Measurements from ENCODE around the gene AAMP.
"Not testable (repeated sequence)": the region's sequence is repeated elsewhere in the genome, so short reads cannot be mapped to it uniquely, and the experiment has no call there.

AAMP gene, protein sequence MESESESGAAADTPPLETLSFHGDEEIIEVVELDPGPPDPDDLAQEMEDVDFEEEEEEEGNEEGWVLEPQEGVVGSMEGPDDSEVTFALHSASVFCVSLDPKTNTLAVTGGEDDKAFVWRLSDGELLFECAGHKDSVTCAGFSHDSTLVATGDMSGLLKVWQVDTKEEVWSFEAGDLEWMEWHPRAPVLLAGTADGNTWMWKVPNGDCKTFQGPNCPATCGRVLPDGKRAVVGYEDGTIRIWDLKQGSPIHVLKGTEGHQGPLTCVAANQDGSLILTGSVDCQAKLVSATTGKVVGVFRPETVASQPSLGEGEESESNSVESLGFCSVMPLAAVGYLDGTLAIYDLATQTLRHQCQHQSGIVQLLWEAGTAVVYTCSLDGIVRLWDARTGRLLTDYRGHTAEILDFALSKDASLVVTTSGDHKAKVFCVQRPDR

DNA sequence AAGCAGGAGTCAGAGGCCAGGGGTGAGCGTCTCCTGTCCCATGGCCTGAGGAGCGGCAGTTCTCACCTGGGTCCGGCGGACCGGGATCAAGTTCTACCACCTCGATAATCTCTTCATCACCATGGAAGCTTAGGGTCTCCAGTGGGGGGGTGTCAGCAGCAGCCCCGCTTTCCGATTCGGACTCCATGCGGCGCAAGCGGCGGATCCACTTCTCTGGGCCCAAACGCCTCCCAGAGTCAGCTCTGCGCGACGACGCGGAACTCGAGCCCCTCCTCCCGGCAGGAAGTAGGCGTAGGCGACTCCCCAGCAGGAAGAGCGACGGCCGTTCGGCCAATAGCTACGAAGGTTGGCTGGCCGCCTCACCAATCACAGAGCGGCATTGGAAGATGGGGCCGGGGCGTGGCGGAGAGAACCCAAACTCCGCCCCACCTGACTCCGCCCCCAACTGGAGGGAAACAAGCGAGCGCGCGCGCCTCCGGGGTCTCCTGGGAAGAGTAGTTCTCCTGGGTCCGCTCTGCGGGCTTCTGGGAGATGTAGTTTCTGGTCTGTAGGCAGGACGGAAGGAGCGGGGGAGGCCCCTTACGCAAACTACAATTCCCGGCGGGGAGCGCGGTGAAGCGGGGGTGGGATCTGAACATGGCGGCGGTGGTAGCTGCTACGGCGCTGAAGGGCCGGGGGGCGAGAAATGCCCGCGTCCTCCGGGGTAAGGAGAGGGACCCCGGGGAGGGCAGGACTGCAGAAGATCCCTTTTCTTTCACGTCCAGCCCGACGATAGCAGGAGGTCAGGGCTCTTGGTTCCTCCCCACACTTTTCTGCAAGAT is at the start of gene AAMP, which contains the start of gene PNKD:
AAMP (minus strand) TSS at position 238 of the 821 bp plus-strand sequence; CDS start at position 187, 51 bp downstream.
PNKD (plus strand) TSS at position 620 of the 821 bp plus-strand sequence; CDS start at position 637, 17 bp downstream.
- peak; percentile 100 for DNase-seq (ENCODE audit: low spot score)

DNA sequence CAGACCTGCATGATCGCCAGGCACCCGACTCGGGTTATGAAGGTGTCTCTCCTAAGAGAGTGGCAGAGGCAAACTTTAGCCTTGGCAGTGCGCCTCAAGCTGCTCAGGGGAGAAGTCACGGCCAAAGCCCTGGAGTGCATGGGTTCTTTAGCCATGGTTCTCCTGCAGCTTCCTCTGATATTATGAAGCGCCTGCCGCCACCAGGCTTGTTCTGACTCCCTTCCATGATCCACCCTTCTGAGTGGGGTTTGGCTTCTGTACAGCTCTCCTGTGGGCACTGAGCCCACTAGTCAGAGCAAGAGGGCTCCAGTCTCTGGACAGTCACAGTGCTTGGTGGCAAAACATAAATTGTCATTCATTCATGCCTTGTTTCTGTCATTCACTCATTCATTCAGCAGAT is 48.3 kb upstream of the AAMP start:
- DNase-seq (ENCODE audit: low spot score) = no peak

DNA sequence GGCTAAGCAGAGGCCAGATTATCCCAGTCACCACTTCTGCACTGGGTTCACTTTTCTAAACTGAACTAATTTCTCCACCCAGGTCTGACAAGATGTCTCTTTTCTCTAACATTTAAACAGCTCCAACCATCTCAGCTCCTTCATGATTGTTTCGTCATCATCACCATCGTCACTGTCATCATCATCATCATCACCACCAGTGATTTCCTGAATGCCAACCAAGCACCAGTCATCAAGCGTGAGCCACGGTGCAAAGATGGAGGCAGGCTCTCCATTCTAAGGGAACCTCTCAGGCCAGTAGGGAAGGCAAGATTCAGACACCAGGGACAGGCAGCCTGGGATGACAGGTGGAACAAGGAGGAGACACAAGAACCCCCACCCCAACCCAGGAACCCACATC is 47.9 kb upstream of the AAMP start:
- DNase-seq (ENCODE audit: low spot score) = no peak

DNA sequence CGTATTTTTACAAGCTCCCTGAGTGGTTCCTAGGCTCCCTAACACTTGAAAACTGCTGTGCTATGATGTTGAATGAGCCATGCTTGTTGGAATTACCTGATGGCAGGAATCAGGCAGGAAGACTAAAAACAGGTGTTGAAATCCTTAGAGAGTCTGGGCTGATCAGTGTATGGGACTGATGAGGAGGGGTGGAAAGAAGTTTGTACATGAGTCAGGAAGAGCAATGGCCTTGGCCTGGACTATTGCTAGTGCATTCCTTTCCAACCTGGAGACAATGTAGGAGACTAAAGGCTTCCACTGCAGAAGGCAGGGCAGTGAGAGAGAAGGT is 47.3 kb upstream of the AAMP start:
- no peak for DNase-seq (ENCODE audit: low spot score)

DNA sequence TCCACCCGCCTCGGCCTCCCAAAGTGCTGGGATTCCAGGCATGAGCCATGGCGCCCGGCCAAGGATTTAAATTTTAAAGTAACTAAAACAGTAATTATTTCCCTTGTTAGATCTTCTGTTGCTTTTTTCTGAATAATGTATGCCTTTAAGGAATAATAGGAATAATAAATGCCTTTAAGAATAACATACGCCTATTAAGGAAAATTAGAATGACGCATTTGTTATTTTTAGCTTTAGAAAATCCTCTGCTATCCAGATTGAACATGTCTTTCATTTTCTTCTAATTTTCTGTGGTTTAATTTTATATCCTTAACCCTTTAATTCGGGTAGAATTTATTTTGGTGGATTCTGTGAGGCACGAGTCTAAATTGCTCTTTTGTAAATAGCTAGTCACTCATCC is 45.5 kb upstream of the AAMP start:
- no peak for DNase-seq (ENCODE audit: low spot score)

DNA sequence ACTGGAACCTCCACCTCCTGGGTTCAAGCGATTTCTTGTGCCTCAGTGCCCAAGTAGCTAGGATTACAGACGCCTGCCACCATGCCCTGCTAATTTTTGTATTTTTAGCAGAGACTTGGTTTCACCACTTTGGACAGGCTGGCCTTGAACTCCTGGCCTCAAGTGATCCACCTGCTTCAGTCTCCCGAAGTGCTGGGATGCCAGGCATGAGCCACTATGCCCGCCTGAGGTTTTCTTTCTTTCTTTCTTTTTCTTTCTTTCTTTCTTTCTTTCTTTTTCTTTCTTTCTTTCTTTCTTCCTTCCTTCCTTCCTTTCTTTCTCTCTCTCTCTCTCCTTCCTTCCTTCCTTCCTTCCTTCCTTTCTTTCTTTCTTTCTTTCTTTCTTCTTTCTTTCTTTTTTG is 44.8 kb upstream of the AAMP start:
- DNase-seq (ENCODE audit: low spot score) = not testable (repeated sequence)

DNA sequence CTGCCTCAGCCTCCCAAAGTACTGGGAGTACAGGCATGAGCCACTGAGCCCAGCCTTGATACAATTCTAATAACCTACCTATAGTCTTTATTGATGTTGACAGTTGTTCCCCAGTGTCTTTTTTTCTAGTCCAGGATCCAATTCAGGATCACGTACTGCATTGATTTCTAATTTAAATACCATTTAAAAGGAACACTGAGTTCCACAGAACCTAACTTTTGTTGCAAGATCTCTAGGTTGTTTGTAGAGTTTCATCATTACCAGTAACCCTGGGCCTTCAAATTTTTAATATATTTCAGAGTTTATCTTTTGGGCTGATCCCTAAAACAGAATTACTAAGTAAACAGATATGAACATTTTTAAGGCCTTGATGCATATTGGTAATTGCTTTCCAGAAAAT is 43.4 kb upstream of the AAMP start:
- no peak for DNase-seq (ENCODE audit: low spot score)

DNA sequence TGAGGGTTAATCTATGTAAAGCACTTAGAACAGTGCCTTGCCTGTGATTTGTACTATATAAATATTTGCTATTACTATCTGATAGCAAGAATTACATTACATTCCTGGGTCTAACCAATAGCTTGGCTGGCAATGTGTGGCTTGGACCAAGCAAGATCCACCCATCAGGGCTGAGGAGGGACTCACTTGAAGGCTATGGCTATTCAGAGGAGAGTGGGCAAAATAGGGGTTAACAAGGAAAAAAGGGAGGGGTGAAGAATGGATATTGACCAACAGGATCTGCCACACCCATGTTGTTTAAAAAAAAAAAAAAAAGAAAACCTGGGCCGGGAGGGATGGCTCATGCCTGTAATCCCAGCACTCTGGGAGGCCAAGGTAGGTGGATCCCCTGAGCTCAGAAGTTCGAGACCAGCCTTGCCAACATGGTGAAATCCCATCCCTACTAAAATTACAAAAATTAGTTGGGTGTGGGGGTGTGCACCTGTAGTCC is 42.4 kb upstream of the AAMP start:
- DNase-seq (ENCODE audit: low spot score) = no peak

DNA sequence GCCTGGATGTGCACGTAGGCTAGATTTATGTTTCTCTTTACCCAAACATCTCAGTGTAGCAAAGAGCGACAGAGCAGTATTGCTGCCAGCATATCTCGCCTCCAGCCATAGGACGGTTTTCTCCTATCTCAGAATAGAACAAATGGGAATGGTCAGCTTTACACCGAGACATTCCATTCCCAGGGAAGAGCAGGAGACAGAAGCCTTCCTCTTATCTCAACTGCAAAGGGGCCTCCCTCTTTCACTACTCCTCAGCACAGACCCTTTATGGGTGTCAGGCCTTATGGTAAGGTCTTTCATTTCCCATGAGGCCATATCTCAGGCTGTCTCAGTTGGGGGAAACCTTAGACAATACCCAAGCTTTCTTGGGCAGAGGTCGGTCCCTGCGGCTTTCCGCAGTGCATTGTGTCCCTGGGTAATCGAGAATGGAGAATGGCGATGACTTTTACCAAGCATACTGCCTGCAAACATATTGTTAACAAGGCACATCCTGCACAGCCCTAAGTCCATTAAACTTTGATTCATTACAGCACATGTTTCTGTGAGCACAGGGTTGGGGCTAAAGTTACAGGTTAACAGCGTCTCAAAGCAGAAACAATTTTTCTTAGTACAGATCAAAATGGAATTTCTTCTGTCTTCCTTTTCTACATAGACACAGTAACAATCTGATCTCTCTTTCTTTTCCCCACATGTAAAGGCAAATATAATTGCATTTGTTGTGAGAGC is 41.8 kb upstream of the AAMP start:
- not testable (repeated sequence) for DNase-seq (ENCODE audit: low spot score)

DNA sequence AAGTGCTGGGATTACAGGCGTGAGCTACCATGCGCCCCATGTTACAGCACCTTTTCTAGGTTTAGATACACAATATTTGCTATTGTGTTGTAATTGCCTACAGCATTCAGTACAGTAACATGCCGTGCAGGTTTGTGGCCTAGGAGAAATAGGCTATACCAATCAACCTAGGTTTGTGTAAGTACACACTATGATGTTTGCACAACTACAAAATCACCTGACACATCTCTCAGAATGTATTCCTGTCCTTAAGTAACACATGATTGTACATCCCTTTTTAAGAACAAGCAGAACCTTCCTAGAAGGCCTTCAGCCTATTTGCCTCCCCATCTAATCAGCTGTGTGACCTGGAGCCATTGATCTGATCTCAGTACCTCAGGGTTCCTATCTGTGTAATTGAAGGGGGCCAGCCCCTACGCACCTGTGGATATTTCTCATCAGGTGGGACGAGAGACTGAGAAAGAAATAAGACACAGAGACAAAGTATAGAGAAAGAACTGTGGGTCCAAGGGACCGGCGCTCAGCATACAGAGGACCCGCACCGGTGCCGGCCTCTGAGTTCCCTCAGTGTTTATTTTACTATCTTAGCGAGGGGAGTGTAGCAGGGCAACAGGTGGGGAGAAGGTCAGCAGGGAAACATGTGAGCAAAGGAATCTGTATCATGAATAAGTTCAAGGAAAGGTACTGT is 41.1 kb upstream of the AAMP start:
- DNase-seq (ENCODE audit: low spot score) = no peak

DNA sequence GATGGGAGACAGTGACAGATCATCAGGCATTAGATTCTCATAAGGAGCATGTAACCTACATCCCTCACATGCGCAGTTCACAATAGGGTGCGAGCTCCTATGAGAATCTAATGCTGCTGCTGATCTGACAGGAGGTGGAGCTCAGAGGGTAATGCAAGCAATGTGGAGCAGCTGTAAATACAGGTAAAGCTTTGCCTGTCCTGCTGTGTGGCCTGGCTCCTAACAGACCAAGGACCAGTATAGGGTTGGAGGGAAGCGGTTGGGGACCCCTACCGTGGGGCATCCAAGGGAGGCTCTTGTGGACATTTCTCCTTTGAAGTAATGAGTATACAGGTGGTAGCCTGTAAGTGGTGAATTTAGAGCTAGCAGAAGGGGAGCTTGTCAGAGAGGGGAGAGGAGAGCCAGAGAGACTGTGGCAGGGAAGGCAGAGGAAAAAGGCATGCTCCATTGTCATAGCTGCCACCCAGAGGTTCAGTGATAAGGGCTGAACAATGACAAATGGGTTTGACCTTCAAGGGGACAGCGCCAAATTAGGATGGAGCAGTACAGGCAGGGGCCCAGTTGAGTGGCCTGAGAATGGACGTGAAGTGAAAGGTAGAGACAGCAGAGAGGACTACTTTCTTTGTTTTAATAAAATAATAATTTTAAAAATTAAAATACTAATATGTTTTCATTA is 37.6 kb upstream of the AAMP start:
- no peak for DNase-seq (ENCODE audit: low spot score)

DNA sequence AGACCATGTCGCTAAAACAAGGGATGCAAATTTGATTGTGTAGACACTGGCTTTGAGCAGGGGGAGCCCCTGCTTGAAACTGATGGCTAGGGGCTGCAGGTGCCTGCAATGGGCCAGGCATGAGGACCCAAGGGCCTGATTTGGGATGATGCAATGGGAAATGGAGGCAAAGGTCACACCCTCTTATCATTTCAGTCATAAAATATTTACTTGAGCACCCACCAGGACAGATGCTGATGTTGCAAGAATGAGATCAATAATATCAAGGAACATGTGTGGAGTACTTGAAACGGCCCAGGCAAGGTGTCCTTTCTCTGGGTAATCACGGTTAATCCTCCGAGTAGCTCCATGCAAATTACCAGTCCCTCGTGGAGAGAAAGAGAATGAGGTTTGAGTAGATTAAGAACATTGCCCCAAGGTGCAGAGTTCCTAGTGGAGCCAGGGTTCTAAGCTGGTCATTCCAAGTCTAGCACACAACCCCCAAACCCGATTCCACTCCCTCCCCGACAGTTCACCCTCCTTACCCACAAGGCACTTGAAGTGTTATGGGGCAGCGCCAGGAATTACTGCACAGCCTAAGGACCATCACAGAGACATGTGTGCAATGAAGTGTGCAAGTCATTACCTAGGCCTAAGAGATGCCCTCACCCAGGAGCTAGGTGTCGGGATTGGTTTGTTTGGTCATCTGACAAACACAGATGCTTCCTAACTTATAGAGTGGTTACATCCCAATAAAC is 36.4 kb upstream of the AAMP start:
- no peak for DNase-seq (ENCODE audit: low spot score)

DNA sequence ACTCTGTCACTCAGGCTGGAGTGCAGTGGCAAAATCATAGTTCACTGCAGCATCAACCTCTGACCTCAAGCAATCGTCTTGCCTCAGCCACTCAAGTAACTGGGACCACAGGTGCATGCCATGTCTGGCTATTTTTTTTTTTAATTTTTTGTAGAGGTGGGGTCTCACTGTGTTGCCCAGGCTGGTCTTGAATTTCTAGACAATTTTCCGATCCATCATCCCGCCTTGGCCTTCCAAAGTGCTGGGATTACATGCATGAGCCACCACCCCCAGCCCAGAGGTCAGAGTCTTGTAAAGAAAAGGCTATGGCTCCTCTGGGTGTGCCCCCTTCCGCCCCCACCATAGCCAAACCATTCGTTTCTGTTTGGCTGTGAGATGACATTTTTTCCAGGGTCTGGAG is 35.4 kb upstream of the AAMP start:
- no peak for DNase-seq (ENCODE audit: low spot score)

DNA sequence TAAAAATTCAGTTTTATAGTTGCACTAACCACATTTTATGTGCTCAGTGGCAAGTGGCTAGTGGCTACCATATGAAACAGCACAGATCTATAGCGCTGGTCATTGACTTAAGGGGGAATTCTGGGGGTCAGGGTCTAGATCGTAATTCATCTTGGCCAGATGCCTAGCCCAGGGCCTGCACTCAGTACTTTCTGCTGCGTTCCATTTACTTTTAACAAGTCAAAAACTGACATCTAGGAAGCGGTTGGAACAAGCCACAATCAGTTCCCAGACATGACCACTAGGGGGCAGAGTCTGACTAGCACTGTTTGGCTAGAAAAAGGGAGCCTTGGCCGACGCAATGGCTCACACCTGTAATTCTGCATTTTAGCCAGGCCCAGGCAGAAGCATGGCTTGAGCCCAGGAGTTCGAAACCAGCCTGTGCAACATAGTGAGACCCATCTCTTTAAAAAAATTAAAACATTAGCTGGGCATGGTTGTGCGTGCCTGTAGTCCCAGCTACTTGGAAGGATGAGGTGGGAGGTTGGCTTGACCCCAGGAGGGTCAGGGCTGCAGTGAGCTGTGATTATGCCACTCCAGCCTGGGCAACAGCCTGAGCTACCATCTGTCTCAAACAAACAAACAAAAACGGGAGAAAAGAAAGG is 31.4 kb upstream of the AAMP start:
- peak; percentile 88 for DNase-seq (ENCODE audit: low spot score)

DNA sequence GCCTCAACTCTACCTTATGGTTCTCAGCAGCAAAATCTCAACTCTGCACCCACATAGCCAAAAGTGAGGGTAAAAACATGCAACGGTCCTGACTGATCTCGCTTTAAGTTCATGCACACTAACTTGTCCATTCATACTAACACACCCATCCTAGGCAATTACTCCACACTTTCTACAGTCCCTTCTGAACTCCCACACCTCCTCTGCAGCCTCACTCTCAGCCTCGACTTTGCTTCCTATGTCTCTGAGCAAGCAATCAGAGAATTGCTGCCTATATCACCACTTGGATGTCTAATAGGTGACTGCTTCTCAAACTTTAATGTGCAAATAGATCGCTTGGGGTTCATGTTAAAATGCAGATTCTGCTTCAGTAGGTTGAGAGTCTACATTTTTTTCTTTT is 30.2 kb upstream of the AAMP start:
- DNase-seq (ENCODE audit: low spot score) = no peak

DNA sequence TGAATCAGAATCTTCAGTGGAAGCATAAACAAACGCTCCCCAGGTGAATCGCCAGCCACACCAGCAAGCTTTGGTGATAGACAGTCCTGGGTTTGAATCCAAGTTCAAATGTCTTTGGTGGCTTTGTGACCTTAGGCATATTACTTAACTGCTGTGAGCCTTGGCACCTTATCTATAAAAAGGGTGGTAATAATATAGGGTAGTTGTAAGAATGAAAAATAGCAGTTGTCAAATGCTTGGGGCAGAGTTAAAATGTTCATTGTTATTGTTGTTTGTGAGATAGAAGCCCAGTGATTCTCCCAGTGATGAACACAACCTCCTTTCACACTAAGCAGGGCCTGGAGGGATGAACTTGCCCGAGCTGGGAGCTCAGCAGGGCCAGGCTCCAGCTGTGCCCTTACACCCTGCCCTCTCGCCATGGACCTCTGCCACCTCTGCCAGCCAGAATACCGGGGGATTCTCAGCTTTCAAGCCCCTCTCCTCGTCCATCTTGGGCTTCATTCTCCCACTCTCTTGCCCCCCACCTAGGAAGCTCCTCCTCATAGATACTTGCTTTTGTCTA is 28.5 kb upstream of the AAMP start:
- DNase-seq (ENCODE audit: low spot score) = peak; percentile 69

DNA sequence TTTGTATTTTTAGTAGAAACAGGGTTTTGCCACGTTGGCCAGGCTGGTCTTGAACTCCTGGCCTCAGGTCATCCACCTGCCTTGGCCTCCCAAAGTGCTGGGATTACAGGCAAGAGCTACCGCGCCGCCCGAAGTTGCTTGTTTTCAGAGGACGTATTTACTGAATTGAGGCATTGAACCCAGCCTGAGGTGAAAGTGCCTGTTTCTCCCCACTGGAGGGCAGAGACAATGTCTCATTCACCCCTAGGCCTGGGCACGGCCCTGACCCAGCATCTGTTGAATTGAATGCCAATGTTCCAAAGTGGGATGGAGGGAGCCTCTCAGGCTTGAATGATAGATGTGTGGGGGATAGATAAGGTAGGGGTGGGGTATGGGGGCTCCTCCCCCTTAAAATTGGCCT is 26.9 kb upstream of the AAMP start:
- DNase-seq (ENCODE audit: low spot score) = peak; percentile 89

DNA sequence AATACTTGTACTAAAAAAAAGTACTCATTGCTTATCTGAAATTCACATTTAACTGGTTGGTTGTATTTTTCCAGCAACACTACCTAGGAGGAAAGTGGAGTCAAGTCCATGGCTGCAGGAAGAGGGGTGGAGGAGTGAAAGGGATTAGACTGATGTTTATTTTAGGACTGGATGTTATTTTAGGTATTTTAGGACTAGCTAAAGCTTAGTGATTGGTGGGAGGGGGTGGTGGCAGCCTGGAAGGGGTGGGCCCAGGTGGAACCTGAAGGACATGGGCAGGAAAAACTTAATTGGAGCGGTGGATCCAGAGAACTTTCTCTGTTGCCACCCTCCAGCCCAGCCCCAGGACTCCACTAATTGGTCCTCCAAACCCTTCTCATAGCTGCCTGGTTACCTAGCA is 26.3 kb upstream of the AAMP start:
- no peak for DNase-seq (ENCODE audit: low spot score)

DNA sequence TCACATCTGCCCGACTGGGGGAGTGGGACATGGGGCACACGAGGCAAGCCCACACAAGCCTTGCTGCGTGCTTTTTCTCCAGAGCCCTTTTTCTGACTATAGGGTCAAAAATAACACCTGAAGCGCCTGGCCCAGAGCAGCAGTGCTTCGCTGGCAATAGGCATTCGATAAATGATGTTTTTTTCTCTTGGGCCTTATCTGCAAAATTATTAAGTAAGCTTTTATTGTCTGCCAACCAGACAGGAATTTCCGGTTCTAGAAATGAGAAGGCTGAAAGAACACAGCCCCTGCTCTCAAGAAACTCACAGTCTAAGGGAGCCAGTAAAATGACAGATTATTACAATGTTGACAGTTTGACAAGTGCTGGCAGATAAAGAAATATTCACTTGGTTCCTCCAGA is 25.1 kb upstream of the AAMP start:
- DNase-seq (ENCODE audit: low spot score) = no peak

Data from Ammon's horn (tissue), 1 donor.